ENCODE data around the gene CCDC34.
"Not testable (repeated sequence)": the region's sequence is repeated elsewhere in the genome, so short reads cannot be mapped to it uniquely, and the experiment has no call there.

The CCDC34 gene

GRCh38 chr11:27321340-27321739 is 41.7 kb downstream of the CCDC34 start:
- not testable (repeated sequence) for DNase-seq (ENCODE audit: low spot score)

DNA sequence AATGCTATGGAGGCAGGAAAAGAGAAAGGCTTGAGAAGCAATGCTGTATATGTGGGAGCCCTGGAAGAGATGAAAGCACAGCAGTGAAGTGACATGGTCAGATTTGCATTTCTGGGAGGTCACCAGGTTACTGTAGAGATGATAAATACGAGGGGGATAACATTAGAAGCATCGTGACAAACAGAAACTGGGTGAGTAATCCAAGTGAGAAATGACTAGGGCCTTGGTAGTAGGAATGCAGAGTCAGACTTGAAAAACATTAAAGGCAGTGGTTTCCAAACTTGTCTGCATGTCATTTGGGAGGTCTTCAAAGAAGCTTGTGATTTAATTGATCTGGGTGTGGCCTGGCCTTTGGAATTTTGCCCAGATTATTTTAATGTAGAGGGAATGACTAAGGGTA is 43.9 kb downstream of the CCDC34 start:
- no peak for DNase-seq (ENCODE audit: low spot score)

- DNase-seq (ENCODE audit: low spot score): no peak
Observed at GRCh38 chr11:27317751-27318150, 45.3 kb downstream of the CCDC34 start.

GRCh38 chr11:27315836-27316235 is 47.2 kb downstream of the CCDC34 start:
- DNase-seq (ENCODE audit: low spot score): no peak

- DNase-seq (ENCODE audit: low spot score): no peak
Observed at GRCh38 chr11:27313157-27313821, 49.7 kb downstream of the CCDC34 start.

DNA sequence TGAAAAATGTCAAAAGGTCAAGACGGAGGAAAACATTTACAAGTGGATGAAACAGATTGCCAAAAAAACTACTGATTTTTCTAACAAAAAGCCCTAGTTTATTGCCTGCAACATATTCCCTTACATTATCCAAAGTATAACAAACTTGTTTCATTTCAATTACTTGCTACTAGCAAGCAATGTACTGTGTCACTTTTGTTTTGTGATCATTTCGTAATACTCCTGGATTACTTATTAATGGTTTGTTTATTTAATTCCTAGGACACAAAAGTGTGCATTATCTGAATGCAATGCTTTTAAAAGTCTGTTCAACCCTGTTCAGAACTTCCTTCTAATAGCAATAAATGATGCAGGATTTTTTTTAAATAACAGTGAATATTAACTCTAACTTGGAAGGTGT is 50.9 kb downstream of the CCDC34 start:
- DNase-seq (ENCODE audit: low spot score): no peak

DNA sequence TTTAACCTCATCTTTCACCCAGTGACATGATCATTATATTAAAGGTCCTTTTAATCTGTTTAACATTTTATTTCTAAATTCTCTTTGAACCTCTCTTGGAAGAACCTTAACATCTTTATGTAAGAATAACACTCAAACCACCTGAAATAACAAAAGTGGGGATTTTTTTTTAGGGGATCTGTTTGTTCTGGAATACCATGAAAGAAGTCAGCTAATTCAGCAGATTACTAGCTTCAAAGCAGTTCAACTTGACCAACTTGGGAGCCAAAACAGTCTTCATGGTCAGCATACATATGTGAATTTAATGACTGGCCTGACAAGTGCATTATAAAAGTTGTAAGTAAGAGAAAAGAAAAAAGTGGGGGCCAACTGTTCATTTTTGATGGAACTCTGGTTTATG is 52.3 kb downstream of the CCDC34 start:
- no peak for DNase-seq (ENCODE audit: low spot score)

DNA sequence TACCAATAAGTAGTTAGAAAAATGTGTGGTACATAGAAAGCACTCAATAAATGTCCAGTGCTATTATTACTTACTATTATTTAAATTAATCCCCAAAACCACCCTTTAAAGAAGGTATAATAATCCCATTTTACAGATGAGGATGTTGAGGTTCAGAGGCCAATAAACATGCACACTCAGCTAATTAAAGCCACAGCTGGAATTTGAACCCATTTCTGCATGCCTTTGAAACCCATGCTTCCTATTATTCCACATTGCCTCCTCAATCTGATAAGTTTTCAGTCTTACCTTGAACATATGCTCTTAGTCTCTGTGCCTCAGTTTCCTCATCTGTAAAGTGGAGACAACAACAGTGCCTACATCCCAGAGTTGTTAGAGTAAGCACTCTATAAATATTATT is 52.8 kb downstream of the CCDC34 start:
- no peak for DNase-seq (ENCODE audit: low spot score)

GRCh38 chr11:27309046-27309445 is 54.0 kb downstream of the CCDC34 start:
- DNase-seq (ENCODE audit: low spot score): no peak

- DNase-seq (ENCODE audit: low spot score): no peak
Observed at GRCh38 chr11:27307232-27307631, 55.8 kb downstream of the CCDC34 start.

DNA sequence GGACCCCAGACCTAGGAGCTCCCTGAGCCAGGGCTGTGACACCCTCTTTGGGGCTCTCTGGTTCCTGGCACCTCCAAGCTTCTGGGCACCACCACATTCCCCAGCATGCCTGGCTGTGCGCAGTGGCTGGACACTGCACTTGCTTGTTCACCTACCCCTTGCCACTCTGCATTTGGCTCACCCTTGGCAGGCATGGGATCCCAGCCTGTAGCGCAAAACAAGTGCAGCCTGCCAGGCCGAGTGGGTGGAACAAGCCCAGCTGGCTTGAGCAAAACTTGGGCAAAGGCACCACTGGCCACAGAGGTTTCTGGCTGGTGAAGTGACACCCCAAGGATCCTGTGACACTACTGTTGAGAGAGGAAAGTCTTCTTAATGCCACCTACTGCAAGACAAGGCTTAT is 57.3 kb downstream of the CCDC34 start:
- no peak for DNase-seq (ENCODE audit: low spot score)

- no peak for DNase-seq (ENCODE audit: low spot score)
Observed at GRCh38 chr11:27304514-27304913, 58.5 kb downstream of the CCDC34 start.

GRCh38 chr11:27303903-27304302 is 59.1 kb downstream of the CCDC34 start:
- DNase-seq (ENCODE audit: low spot score): no peak

- no peak for DNase-seq (ENCODE audit: low spot score)
Observed at GRCh38 chr11:27300974-27301373, 62.0 kb downstream of the CCDC34 start.

- DNase-seq (ENCODE audit: low spot score): no peak
Observed at GRCh38 chr11:27297616-27298015, 65.4 kb downstream of the CCDC34 start.

DNA sequence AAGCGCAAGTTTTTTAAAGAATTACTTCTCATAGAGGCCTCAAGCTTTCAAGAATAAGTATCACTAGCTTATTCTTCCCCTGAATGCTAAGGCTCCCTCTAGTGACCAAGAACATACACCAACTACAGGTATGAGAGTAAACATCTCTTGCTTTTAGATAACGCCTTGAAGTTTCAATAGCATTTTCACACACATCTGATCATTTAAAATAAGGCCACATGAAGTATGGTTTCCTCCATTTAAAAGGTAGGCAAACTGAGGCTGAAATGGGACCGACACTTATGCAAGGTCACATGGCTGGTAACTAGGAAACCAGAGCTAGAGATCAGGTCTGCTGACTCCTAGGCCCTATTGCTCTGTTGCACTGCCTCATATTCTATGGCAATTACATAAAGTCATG is 66.5 kb downstream of the CCDC34 start:
- DNase-seq (ENCODE audit: low spot score): no peak

DNA sequence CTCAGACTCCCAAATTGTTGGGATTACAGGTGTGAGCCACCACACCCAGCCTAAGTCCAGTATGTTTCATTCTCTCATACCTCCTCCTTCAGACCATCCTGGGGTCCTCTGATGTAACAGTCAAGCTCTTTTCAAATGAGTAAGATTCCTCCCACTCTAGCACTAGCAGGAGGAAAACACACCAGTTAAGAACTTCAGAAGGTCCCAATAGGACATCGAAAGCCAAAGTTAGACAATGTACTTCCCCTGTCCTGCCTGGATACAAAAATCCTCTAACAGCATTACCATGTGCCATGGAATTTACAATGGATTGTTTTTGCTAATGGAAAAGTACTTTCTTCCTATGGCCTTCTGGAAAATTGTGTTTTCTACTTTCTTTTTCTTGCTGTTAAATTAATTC is 67.1 kb downstream of the CCDC34 start:
- no peak for DNase-seq (ENCODE audit: low spot score)

GRCh38 chr11:27294654-27295053 is 68.4 kb downstream of the CCDC34 start:
- no peak for DNase-seq (ENCODE audit: low spot score)

DNA sequence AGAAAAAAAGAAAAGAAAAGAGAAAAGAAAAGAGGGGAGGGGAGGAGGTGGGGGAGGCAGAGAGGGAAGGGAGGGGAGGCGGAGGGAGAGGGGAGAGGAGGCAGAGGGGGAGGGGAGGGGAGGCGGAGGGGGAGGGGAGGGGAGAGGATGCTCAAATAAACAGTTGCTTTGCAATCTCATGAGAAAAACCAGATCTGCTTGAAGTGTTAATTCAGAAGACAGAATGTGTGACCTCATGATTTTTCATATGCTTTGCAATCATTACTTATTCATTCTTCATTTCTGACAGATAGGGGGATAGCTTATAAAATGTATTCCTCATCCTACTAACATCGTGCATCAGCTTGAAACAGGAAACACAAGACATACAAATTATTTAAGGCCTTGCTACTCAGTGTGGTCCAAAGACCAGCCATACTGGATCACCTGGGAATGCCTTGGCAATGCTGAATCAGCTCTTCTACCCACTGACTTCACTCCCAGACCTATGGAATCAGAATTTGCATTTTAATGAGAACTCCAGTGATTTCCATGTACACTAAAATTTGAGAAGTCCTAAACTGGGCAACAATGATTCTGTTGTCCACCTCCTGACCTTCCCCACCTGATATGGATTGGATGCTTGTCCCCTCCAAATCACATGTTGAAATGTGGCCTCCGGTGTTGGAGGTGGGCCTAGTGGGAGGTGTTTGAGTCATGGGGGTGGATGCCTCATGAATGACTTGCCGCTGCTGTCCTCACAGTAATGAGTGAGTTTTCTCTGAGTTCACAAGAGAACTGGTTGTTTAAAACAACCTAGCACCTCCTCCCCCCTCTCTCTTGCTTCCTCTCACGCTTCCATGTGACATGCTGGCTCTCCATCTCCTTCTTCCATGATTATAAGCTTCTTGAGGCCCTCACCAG is 69.2 kb downstream of the CCDC34 start:
- DNase-seq (ENCODE audit: low spot score): no peak

DNA sequence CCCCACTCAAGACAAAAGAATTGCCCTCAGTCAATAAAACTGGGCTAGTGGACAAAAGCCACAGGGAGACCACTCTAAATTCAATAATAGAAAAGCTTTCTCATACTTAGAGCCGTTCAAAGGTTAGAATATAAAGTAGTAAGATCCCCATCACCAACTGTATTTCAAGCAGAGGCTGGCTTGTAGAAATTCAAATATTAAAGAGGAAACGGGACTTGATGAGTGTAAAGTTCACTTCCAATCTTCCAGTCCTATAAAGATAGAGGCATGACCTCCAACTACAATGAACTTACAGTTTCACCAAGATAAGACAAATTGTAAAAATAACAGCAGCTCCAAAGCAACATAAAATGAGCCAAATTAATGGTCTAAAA is 70.4 kb downstream of the CCDC34 start:
- no peak for DNase-seq (ENCODE audit: low spot score)

- no peak for DNase-seq (ENCODE audit: low spot score)
Observed at GRCh38 chr11:27291954-27292636, 70.9 kb downstream of the CCDC34 start.

GRCh38 chr11:27291302-27291889 is 71.6 kb downstream of the CCDC34 start:
- DNase-seq (ENCODE audit: low spot score): no peak

Measured in CD4-positive, alpha-beta T cell treated with Interleukin-6 at 100 ng/mL for 8 hours (primary cell).